ENCODE data around the gene PHF21B. TPM values are rescaled to one million over a fixed set of nuclear protein-coding genes. Genes with fewer than 3 reads are reported as not detected.

PHF21B gene
- polyA plus RNA-seq, 1 donor (not counting 4 experiments of a cell fraction or from before 2014, with no cell fraction given), result not detected

GRCh38 chr22:44985906-44986527, 23.8 kb downstream of the PHF21B start:
- no peak overlapping the region for H3K4me3 ChIP-seq (ENCODE audit: control insufficient read depth in 2 of 3, extremely low read depth in 1 of 3, insufficient read depth in 2 of 3, low read depth in 1 of 3, low read length in 3 of 3)
- dilution Hi-C loops (cut with MboI; ENCODE audit: extremely low pct_ligation_motif_present, low sequenced_read_pairs), result no loop called here

GRCh38 chr22:44983878-44984482, 25.8 kb downstream of the PHF21B start:
- no peak overlapping the region for H3K4me3 ChIP-seq (ENCODE audit: control insufficient read depth in 2 of 3, extremely low read depth in 1 of 3, insufficient read depth in 2 of 3, low read depth in 1 of 3, low read length in 3 of 3)
- no peaks in the 10 kb centered on the region for H3K36me3 ChIP-seq (ENCODE audit: control insufficient read depth in 2 of 2, extremely low read depth in 1 of 2, insufficient read depth in 2 of 2, low read length in 2 of 2)
- no peak for DNase-seq (ENCODE audit: low read depth, low spot score)
- dilution Hi-C loops (cut with MboI; ENCODE audit: extremely low pct_ligation_motif_present, low sequenced_read_pairs), result no loop called here
- no peak for FAIRE-seq
- no peaks in the 10 kb centered on the region for H3K4me1 ChIP-seq (ENCODE audit: control insufficient read depth, extremely low read depth, insufficient read depth, low read length)
- H4K20me1 ChIP-seq (ENCODE audit: control insufficient read depth, extremely low read depth, insufficient read depth, low read length), result no peaks in the 10 kb centered on the region
- peaks cover 5% of the 10 kb centered on the region for H3K9me3 ChIP-seq (ENCODE audit: control insufficient read depth, low read depth, low read length)
- H3K79me2 ChIP-seq (ENCODE audit: control insufficient read depth, insufficient read depth, low read length), result no peaks in the 10 kb centered on the region
- H3K27ac ChIP-seq (ENCODE audit: control insufficient read depth, insufficient read depth, low read length), result no peak overlapping the region
- H3K9me1 ChIP-seq (ENCODE audit: control insufficient read depth, extremely low read depth, insufficient read depth, low read length), result no peaks in the 10 kb centered on the region
- TF ChIP-seq CTCF (optimal IDR thresholded peaks at IDR 0.05 in 1 of 3, IDR thresholded peaks at IDR 0.05 in 1 of 3, conservative IDR thresholded peaks at IDR 0.05 in 1 of 3; ENCODE audit: extremely low read depth in 1 of 3, insufficient read depth in 2 of 3, low read length in 3 of 3) (no peak), EZH2 (IDR thresholded peaks at IDR 0.05; ENCODE audit: low read length) (no peak)
- no peak overlapping the region for H2AFZ ChIP-seq (ENCODE audit: control insufficient read depth, low read length)
- peaks cover under 1% of the 10 kb centered on the region for H3K27me3 ChIP-seq (ENCODE audit: control insufficient read depth, extremely low read depth, insufficient read depth, low read length)
- no peak overlapping the region for H3K9ac ChIP-seq (ENCODE audit: control insufficient read depth, extremely low read depth, insufficient read depth, low read length)
- H3K4me2 ChIP-seq (ENCODE audit: control insufficient read depth, extremely low read depth, insufficient read depth, low read depth, low read length), result no peak overlapping the region

More at GRCh38 chr22:44985906-44986527, 23.8 kb downstream of the PHF21B start:
- no peak overlapping the region for H3K4me2 ChIP-seq (ENCODE audit: control insufficient read depth, extremely low read depth, insufficient read depth, low read depth, low read length)
- no peak overlapping the region for H3K27ac ChIP-seq (ENCODE audit: control insufficient read depth, insufficient read depth, low read length)
- H3K9me3 ChIP-seq (ENCODE audit: control insufficient read depth, low read depth, low read length), result peaks cover 5% of the 10 kb centered on the region
- H3K9me1 ChIP-seq (ENCODE audit: control insufficient read depth, extremely low read depth, insufficient read depth, low read length), result no peaks in the 10 kb centered on the region
- no peak for FAIRE-seq
- TF ChIP-seq CTCF (optimal IDR thresholded peaks at IDR 0.05 in 1 of 3, IDR thresholded peaks at IDR 0.05 in 1 of 3, conservative IDR thresholded peaks at IDR 0.05 in 1 of 3; ENCODE audit: extremely low read depth in 1 of 3, insufficient read depth in 2 of 3, low read length in 3 of 3) (no peak), EZH2 (IDR thresholded peaks at IDR 0.05; ENCODE audit: low read length) (no peak)
- DNase-seq (ENCODE audit: low read depth, low spot score), result no peak
- no peaks in the 10 kb centered on the region for H3K79me2 ChIP-seq (ENCODE audit: control insufficient read depth, insufficient read depth, low read length)
- peaks cover 4% of the 10 kb centered on the region for H3K27me3 ChIP-seq (ENCODE audit: control insufficient read depth, extremely low read depth, insufficient read depth, low read length)
- no peak overlapping the region for H3K9ac ChIP-seq (ENCODE audit: control insufficient read depth, extremely low read depth, insufficient read depth, low read length)
- no peaks in the 10 kb centered on the region for H3K4me1 ChIP-seq (ENCODE audit: control insufficient read depth, extremely low read depth, insufficient read depth, low read length)
- peaks cover under 1% of the 10 kb centered on the region for H4K20me1 ChIP-seq (ENCODE audit: control insufficient read depth, extremely low read depth, insufficient read depth, low read length)
- H2AFZ ChIP-seq (ENCODE audit: control insufficient read depth, low read length), result no peak overlapping the region
- no peaks in the 10 kb centered on the region for H3K36me3 ChIP-seq (ENCODE audit: control insufficient read depth in 2 of 2, extremely low read depth in 1 of 2, insufficient read depth in 2 of 2, low read length in 2 of 2)

Measured in keratinocyte (primary cell).